Adipocyte (in vitro differentiated cells): ENCODE results near the gene KLF17.
"Not testable (repeated sequence)": the region's sequence is repeated elsewhere in the genome, so short reads cannot be mapped to it uniquely, and the experiment has no call there.

Source experiments
- DNase-seq: peaks from one replicate; pipeline ENCODE4 v3.0.0-alpha.2; 2015; ENCODE audit warnings: low read depth
- H3K27me3 ChIP-seq: replicated peaks from 2 replicates; pipeline ENCODE4 v1.7.0; 2013; ENCODE audit warnings: mild to moderate bottlenecking, low read length, moderate library complexity; ENCODE audit not compliant: control insufficient read depth, insufficient read depth
- H3K36me3 ChIP-seq: 2 replicates; pipeline ENCODE4 v1.7.0; 2013; ENCODE audit warnings: low read length, mild to moderate bottlenecking, moderate library complexity; ENCODE audit not compliant: control insufficient read depth, insufficient read depth, severe bottlenecking
- H3K4me1 ChIP-seq: 2 replicates; pipeline ENCODE4 v1.7.0; 2013; ENCODE audit warnings: mild to moderate bottlenecking, low read length, moderate library complexity; ENCODE audit not compliant: control insufficient read depth, insufficient read depth
- H3K4me3 ChIP-seq: 2 replicates; pipeline ENCODE4 v1.7.0; 2013; ENCODE audit warnings: mild to moderate bottlenecking, low read length, moderate library complexity
- H3K9ac ChIP-seq: 2 replicates; pipeline ENCODE4 v1.7.0; 2013; ENCODE audit warnings: mild to moderate bottlenecking, low read length, moderate library complexity
- H3K9me3 ChIP-seq: 2 replicates; pipeline ENCODE4 v1.7.0; 2013; ENCODE audit warnings: mild to moderate bottlenecking, low read length, moderate library complexity; ENCODE audit not compliant: control insufficient read depth

The KLF17 gene

DNA sequence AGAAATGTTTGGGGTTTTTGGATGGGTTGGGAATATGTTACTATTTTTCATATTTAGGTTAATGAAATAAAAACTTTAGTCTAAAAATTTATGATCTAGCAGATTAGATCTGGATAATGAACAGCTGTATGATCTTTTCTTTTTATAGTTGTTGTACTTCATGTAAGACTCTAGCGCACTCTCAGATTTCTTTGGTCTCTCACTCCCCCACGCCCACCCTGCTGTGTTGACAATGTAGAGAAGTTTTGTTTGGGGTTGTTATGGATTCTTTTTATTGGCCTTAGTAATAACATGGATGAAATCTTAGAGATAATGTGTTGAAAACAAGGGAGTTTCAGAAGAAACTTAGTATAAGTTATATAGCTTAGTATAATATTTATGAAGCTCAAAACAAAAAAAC, 17.3 kb downstream of the KLF17 start:
- no peaks in the 10 kb centered on the region for H3K9me3 ChIP-seq
- H3K27me3 ChIP-seq: peaks cover 5% of the 10 kb centered on the region
- H3K36me3 ChIP-seq: no peaks in the 10 kb centered on the region
- no peaks in the 10 kb centered on the region for H3K4me1 ChIP-seq
- H3K4me3 ChIP-seq: no peak overlapping the region
- H3K9ac ChIP-seq: no peak overlapping the region
- DNase-seq: no peak

DNA sequence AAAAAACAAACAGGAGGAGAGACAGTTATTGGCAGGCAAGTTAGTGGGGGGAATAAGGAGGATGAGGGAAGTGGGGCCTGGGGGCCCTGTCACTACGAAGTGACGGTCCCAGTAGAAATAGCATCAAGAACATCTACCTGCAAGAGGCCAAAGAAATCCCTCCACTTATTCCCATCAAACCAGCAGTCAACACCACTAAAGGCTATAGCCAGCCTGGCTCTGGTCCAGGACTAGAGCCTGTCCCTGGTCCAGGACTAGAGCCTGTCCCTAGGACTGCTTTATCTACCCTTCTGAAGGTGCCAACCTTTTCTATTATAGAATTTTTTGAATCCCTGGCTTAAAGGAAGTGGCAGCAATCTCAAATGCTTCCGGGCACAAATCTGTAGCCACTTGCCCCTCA, 19.6 kb downstream of the KLF17 start:
- Histone ChIP-seq H3K9ac (no peak overlapping the region), H3K36me3 (no peaks in the 10 kb centered on the region), H3K9me3 (no peaks in the 10 kb centered on the region), H3K4me3 (no peak overlapping the region), H3K27me3 (peaks cover 7% of the 10 kb centered on the region), H3K4me1 (no peaks in the 10 kb centered on the region)
- DNase-seq: no peak

DNA sequence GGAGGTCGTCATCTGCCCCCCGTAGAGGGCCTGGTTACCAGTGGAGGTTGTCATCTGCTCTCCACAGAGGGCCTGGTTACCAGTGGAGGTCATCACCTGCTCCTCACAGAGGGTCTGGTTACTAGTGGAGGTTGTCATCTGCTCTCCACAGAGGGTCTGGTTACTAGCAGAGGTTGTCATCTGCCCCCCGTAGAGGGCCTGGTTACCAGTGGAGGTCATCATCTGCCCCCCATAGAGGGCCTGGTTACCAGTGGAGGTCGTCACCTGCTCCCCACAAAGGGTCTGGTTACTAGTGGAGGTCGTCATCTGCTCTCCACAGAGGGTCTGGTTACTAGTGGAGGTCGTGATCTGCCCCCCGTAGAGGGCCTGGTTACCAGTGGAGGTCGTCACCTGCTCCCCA, 20.9 kb downstream of the KLF17 start:
- H3K9ac ChIP-seq, H3K9me3 ChIP-seq, DNase-seq, H3K4me3 ChIP-seq, H3K4me1 ChIP-seq, H3K36me3 ChIP-seq, H3K27me3 ChIP-seq: not testable (repeated sequence)

- peaks cover 7% of the 10 kb centered on the region for H3K27me3 ChIP-seq
- no peak for DNase-seq
- H3K4me1 ChIP-seq: no peaks in the 10 kb centered on the region
- no peak within 1 kb of the TSS for H3K9ac ChIP-seq
- H3K36me3 ChIP-seq: no peaks in the 10 kb centered on the region
- peaks cover 24% of the 10 kb centered on the region for H3K9me3 ChIP-seq
- no peak within 1 kb of the TSS for H3K4me3 ChIP-seq
Observed at GRCh38 chr1:44141531-44141930, 22.9 kb downstream of the KLF17 start, which contains the start of gene KLF18. TSS of gene KLF18 (minus strand) at chr1:44141631. CDS start at chr1:44141631, 0 bp downstream.

GRCh38 chr1:44144962-44145756, 26.5 kb downstream of the KLF17 start:
- Histone ChIP-seq H3K4me3 (no peak overlapping the region), H3K27me3 (peaks cover 4% of the 10 kb centered on the region), H3K9ac (no peak overlapping the region), H3K36me3 (no peaks in the 10 kb centered on the region), H3K4me1 (no peaks in the 10 kb centered on the region), H3K9me3 (peaks cover 24% of the 10 kb centered on the region)
- no peak for DNase-seq

DNA sequence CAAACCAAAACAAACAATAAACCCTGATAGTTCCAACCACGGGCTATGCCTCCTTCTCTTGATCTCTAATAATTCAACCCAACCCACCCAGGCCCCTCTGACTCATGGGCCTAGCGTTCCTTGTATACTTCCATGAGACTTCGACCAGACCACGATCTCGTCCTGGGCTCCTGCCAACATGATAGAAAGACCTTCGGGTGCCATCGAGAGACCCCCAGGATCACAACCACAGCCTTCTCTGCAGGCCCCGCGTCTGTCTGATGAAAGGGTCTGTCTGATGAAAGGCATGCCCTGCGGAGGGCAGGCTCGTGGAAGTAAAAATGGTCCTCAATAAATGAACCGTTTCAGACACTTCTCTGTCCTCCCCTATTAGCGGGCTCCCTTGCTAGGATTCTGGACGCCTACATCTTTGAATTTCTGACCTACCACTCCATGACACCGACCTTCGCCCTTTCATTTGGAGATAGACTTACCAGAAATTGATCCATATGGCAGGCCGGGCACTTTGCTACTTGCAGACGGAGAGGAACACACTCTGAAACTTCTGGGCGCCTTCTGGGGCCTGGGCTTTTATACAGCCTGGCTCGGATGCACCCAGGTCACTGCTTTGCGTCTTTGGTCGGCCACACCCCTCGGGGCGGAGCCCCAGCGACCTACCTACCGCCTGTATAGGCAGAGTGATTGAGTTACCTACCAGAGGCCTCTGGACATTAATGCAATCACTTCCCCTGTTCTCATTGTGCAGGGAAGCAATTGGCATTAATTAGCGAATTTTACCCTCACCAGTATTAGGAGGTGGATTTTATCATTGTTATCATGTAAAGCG, 28.1 kb downstream of the KLF17 start:
- peaks cover 24% of the 10 kb centered on the region for H3K9me3 ChIP-seq
- no peak for DNase-seq
- H3K27me3 ChIP-seq: peaks cover 12% of the 10 kb centered on the region
- H3K4me3 ChIP-seq: no peak overlapping the region
- no peak overlapping the region for H3K9ac ChIP-seq
- H3K4me1 ChIP-seq: no peaks in the 10 kb centered on the region
- H3K36me3 ChIP-seq: no peaks in the 10 kb centered on the region

- no peak overlapping the region for H3K9ac ChIP-seq
- H3K36me3 ChIP-seq: no peaks in the 10 kb centered on the region
- peaks cover 14% of the 10 kb centered on the region for H3K27me3 ChIP-seq
- DNase-seq: no peak
- H3K9me3 ChIP-seq: peaks cover 24% of the 10 kb centered on the region
- H3K4me1 ChIP-seq: peaks cover 3% of the 10 kb centered on the region
- H3K4me3 ChIP-seq: no peak overlapping the region
Observed at GRCh38 chr1:44147582-44147981, 29.0 kb downstream of the KLF17 start.

DNA sequence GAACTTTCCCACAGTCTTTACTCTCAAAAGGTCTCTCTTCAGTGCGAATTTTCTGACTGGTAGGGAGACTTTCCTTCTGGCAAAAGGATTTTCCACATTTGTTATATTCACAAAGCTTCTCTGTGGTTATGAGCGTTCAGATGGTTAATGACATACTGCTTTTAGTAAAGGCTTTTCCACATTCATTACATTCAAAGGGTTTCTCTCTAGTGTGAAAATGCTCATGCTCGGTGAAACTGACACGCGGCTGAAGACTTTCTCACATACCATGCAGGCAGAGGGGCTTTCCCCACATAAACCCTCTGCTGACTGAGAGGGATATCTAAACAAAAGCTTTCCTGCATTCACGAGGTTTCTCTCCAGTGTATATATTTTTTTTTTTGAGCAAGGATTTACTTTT, 32.7 kb downstream of the KLF17 start:
- DNase-seq: no peak
- Histone ChIP-seq H3K4me3 (no peak overlapping the region), H3K36me3 (no peaks in the 10 kb centered on the region), H3K27me3 (peaks cover 14% of the 10 kb centered on the region), H3K9me3 (no peaks in the 10 kb centered on the region), H3K4me1 (peaks cover 3% of the 10 kb centered on the region), H3K9ac (no peak overlapping the region)

DNA sequence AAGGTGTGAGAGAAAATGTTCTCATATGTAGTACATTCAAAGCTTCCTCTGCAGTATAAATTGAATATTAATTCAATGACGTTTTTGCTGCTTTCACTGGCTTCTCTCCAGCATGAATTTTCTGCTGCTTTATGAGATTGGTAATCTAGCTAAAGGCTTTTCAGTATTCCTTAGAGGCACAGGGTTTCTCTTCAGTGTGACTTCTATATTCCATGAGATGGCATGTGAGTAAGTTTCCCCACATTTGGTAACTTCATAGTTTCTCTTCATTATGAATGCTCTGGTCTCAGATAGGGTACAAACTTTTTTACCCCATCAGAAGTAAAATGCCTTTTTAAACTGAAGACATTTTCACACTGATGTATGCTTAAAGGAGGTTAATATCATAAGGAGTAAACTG, 33.2 kb downstream of the KLF17 start:
- no peak overlapping the region for H3K4me3 ChIP-seq
- no peaks in the 10 kb centered on the region for H3K9me3 ChIP-seq
- peaks cover 14% of the 10 kb centered on the region for H3K27me3 ChIP-seq
- DNase-seq: no peak
- H3K36me3 ChIP-seq: no peaks in the 10 kb centered on the region
- H3K4me1 ChIP-seq: peaks cover 3% of the 10 kb centered on the region
- H3K9ac ChIP-seq: no peak overlapping the region

DNA sequence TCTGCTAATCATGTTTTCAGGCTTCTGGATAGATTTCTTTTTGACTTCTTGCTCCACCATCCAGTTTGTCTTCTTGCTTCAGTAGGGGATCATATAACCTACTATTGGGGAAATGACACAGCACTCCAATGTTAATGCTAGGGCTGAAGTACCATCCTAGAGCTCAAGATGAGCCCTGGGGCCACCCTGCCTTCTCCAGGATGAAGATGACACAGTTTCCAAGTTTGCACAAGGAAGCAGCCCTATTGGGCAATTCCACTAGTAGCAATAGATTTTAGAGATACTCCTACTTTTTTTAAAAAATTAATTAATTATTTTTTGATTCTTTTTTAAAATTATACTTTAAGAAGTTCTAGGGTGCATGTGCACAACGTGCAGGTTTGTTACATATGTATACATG, 34.1 kb downstream of the KLF17 start:
- no peaks in the 10 kb centered on the region for H3K9me3 ChIP-seq
- H3K4me3 ChIP-seq: no peak overlapping the region
- H3K9ac ChIP-seq: no peak overlapping the region
- peaks cover 3% of the 10 kb centered on the region for H3K4me1 ChIP-seq
- no peaks in the 10 kb centered on the region for H3K36me3 ChIP-seq
- H3K27me3 ChIP-seq: peaks cover 14% of the 10 kb centered on the region
- no peak for DNase-seq

DNA sequence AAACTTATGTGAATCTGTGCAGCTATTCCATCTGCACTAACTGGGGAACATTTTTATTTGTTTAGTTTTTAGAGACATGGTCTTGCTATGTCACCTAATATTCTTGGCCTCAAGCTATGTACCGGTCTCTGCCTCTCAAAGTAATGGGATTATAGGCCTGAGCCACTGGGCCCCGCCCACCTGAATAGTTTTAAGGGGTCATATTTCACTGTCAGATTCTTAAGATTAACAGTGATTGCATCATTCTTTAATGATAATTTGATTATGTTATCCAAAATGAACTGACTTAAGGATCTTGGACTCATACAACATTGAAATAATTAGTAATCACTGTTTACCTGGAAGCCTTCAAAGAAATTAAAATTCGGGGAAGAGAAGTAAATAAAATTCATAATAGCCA, 35.4 kb downstream of the KLF17 start:
- peaks cover 14% of the 10 kb centered on the region for H3K27me3 ChIP-seq
- H3K36me3 ChIP-seq: no peaks in the 10 kb centered on the region
- peak; percentile 67 for DNase-seq
- H3K4me1 ChIP-seq: peaks cover 3% of the 10 kb centered on the region
- no peaks in the 10 kb centered on the region for H3K9me3 ChIP-seq
- H3K9ac ChIP-seq: no peak overlapping the region
- no peak overlapping the region for H3K4me3 ChIP-seq
